GM12873 (cell line): ENCODE results near the gene THTPA.

Source experiments
- CTCF ChIP-seq: IDR thresholded peaks from 2 replicates; pipeline ENCODE4 v1.5.1; 2012; ENCODE audit warnings: low read depth, mild to moderate bottlenecking, moderate library complexity, low read length, control low read depth; ENCODE audit not compliant: insufficient read depth; ENCODE audit errors: missing control alignments

Gene THTPA

GRCh38 chr14:23600806-23601205 is 44.7 kb downstream of the THTPA start:
- TF ChIP-seq CTCF = no peak

- TF ChIP-seq CTCF = no peak
These were observed 45.4 kb downstream of the THTPA start for GRCh38 chr14:23601424-23601823.

GRCh38 chr14:23601845-23602180 is 45.7 kb downstream of the THTPA start:
- no peak for TF ChIP-seq CTCF

GRCh38 chr14:23602181-23603095 is 46.4 kb downstream of the THTPA start:
- no peak for TF ChIP-seq CTCF

- TF ChIP-seq CTCF = no peak
These were observed 47.0 kb downstream of the THTPA start for GRCh38 chr14:23603103-23603502.

- TF ChIP-seq CTCF = no peak
These were observed 48.1 kb downstream of the THTPA start for GRCh38 chr14:23604148-23604547.

- TF ChIP-seq CTCF = no peak
These were observed 48.7 kb downstream of the THTPA start for GRCh38 chr14:23604675-23605170.
